Fibroblast of skin of left quadriceps (primary cell): ENCODE measurements around the gene MATR3.
A peak's percentile ranks its signal among the peaks of the same experiment; 100 is the strongest.
"Not testable (repeated sequence)": the region's sequence is repeated elsewhere in the genome, so short reads cannot be mapped to it uniquely, and the experiment has no call there.

Source experiments
- DNase-seq, 2 experiments: peaks; one replicate each; pipeline ENCODE4 v3.0.0-alpha.2; 2013; ENCODE audit warnings: low read depth in 2 of 2

The MATR3 gene

DNA sequence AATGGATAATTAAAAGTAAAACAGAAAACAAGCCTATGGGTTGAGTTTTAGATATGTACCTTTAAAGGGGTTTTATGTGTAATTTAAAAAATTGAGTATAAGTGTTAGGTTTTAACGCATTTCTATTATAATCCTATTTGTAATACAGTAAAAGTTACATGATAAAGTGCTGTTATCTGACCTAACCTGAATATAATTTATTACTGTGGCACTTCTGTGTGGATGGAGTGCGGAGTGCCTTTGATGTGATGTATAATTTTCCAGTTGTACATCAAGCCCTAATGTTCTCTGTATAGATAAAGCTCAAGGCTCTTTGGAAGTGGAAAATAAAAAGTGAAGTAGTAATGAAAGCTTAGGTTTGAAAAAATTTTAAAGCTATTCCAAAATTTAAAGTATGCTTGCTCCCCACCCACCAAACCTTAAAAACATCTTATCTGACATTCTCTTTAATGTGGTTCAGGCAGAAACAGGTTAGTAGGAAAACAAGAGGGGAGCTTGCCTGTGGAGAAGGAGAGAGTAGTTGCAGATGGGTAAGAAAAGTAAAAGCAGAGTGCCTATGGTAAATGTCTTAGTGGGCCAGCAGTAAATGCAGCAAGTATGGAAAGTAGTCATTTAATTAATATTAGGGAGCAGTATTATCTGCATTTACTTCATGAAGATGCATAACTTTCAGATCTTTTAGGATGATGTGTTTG lies 4.0 kb downstream of the MATR3 start:
- no peak for DNase-seq

GRCh38 chr5:139298242-139298641 lies 4.7 kb downstream of the MATR3 start:
- DNase-seq, result no peak

GRCh38 chr5:139299486-139299885 lies 5.9 kb downstream of the MATR3 start:
- DNase-seq, result no peak

- DNase-seq, result no peak
Measured at GRCh38 chr5:139301808-139302499, 8.4 kb downstream of the MATR3 start.

DNA sequence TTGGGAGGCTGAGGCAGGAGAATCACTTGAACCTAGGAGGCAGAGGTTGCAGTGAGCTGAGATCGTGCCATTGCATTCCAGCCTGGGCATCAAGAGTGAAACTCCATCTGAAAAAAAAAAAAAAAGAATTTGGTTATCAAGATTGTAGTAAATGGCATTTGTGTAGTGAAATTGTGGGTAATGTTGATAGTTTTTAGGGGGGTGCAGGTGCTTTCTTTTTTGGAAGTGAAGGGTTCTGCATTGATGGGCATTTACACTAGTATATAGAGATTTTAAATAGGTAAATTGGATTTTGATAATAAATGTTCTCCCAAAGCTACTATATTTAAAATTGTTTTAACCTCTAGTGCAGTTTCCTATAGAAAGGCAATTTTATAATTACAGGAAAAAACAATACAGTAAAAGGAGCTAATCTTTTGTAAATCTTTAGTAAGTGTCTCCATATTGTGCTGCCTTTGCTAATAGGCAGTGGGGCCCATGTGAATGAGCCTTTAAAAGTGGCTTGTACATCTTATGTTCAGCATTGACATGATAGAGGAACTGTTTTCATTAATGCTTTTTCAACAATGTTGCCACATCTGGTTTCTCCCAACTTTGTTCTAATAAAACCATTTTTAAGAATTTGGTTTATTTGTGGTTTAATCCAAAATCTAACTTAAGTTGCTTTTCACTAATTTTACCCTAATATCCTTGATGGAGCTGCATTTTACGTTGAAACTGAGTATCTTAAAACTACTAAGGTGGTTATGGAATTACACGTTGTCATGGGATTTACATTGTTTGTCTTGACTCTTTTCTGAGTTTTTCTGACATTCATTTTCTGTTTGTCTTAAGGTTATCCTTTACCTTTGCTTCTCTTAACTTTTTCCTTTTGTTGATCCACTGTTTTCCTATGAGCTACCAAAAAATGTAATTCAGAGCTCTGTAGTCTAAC lies 11.1 kb downstream of the MATR3 start:
- no peak for DNase-seq

- no peak for DNase-seq
Measured at GRCh38 chr5:139306197-139306596, 12.7 kb downstream of the MATR3 start.

GRCh38 chr5:139306628-139307379 lies 13.3 kb downstream of the MATR3 start:
- DNase-seq, result no peak

DNA sequence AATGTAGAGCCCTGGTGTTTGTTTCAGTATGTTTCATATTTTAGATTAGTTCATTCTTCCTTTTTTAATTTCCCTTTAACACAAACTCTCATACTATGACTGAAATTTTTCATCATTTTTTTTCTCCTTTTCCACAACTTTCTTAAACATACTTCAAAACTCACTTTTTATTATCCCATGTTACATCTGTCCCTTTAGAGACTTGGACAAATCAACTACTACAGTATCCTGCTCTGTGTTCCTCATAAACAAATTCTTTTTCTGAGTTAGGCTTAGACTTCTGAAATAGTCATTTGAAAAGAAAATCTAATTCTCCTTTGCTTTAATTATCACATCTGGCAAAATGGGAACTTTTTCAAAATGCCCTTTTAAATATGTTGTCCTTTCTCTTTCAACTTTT lies 15.3 kb downstream of the MATR3 start:
- no peak for DNase-seq

DNA sequence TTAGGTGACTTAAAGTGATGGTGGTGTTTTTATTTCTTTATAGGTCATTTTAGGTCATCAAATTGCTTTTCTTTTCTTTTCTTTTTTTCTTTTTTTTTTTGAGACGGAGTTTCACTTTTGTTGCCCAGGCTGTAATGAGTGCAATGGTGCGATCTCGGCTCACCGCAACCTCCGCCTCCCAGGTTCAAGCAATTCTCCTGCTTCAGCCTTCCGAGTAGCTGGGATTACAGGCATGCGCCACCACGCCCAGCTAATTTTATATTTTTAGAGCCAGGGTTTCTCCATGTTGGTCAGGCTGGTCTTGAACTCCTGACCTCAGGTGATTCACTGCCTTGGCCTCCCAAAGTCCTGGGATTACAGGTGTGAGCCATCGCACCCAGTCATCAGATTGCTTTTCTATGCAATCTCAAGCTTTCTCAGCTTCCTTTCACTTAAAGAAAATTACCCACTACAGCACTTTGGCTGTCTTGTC lies 17.2 kb downstream of the MATR3 start:
- not testable (repeated sequence) for DNase-seq

DNA sequence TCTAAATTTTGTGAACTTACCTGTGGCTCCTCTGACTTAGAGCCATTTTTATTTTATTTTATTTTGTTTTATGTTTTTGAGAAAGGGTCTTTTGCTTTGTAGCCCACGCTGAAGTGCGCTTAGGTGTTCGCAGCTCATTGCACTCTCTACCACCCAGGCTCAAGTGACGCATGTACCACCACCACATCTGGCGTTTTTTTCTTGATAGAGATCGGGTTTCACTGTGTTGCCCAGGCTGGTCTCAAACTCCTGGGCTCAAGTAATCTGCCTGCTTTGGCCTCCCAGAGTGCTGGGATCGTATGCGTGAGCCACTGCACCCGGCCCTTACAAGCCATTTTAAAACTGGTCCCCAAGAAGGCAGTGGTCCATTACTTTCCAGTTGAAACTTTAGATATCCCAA lies 18.5 kb downstream of the MATR3 start:
- DNase-seq, result no peak

DNA sequence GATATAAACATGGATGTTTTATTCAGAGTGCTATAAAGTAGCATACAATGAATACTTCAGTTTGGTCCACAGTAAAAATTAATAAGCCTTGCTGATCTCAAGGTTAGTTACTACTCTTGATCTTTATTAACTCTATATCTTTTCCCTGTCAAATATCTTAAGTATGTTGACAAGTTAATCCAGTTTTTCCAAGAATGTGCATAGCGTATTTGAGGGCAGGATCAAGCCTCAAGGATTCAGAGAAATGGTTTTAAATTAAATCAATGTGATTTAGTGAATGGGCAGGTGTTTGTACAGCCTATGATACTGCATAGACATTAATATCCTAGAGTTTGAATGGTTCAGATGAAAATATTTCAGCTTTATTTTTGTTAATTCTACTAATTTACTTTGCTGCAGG lies 20.7 kb downstream of the MATR3 start:
- no peak for DNase-seq

GRCh38 chr5:139315056-139315615 lies 21.6 kb downstream of the MATR3 start:
- DNase-seq, result no peak

GRCh38 chr5:139335811-139336210 lies 42.3 kb downstream of the MATR3 start:
- no peak for DNase-seq

- no peak for DNase-seq
Measured at GRCh38 chr5:139340051-139340450, 46.5 kb downstream of the MATR3 start.

- no peak for DNase-seq
Measured at GRCh38 chr5:139341187-139341688, 47.7 kb downstream of the MATR3 start.

GRCh38 chr5:139341689-139342422 lies 48.3 kb downstream of the MATR3 start, which contains the start of gene PAIP2:
Gene PAIP2, plus strand, starts transcription at chr5:139341854. Its CDS starts 21,931 bp downstream, at chr5:139363785.
- DNase-seq, result peak; percentile 96 to 97

- DNase-seq, result no peak
Measured at GRCh38 chr5:139342423-139342723, 48.8 kb downstream of the MATR3 start.

GRCh38 chr5:139343476-139343875 lies 49.9 kb downstream of the MATR3 start:
- DNase-seq, result no peak

GRCh38 chr5:139344177-139344576 lies 50.6 kb downstream of the MATR3 start:
- no peak for DNase-seq

DNA sequence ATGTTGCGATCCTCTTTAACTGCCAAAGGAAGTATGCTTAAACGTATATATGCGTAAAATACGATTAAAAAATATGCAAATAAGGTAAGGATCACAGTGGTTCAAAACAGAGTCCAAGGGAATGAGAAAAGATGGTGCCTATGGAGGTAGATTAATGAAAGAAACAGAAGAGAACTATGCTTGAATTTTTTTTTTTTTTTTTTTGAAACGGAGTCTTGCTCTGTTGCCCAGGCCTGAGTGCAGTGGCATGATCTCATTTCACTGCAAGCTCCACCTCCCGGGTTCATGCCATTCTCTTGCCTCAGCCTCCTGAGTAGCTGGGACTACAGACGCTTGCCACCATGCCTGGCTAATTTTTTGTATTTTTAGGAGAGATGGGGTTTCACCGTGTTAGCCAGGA lies 51.9 kb downstream of the MATR3 start:
- DNase-seq, result not testable (repeated sequence)
